GM18517 (cell line): ENCODE results near the gene MLLT10.
A peak's percentile ranks its signal among the peaks of the same experiment; 100 is the strongest.

ENCODE experiments used
- ATAC-seq: cut with Tn5 transposase; IDR thresholded peaks from one replicate; pipeline ENCODE4 v1.9.1; 2021; ENCODE audit warnings: mild to moderate bottlenecking, moderate library complexity; ENCODE audit not compliant: unreplicated experiment

The MLLT10 gene

GRCh38 chr10:21533467-21534279 is at the start of gene MLLT10:
Gene MLLT10, plus strand, starts transcription at chr10:21534232. Its CDS starts 413 bp downstream, at chr10:21534645.
- ATAC-seq: peak; percentile 72

DNA sequence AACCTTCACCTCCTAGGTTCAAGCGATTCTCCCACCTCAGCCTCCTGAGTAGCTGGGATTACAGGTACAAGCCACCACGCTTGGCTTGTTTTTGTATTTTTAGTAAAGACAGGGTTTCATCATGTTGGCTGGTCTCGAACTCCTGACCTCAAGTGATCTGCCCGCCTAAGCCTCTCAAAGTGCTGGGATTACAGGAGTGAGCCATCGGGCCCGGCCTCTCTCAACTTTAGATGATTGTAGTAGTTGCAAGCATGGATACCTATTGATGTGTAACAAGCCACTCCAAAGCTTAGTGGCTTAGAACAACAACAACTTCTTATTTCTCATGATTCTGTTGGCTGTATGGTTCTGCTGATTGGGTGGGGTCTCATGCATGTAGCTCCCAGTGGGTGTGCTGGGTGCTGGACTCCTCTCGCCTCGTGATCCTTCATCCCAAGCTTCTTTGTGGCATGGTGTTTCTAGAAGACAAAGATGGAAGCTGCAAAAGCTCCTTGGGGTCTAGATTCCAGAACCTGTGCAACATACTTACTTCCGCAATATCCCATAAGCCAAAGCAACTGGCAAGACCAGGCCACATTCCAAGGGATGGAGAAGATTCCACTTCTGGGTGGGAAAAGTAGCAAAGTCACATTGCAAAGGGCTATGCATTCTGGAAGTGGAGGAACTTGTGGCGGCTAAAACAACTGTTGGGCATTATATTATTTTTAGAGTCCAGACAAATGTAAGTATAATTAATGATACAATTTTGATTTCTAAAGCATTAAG is 46.4 kb upstream of the MLLT10 start:
- no peak for ATAC-seq

DNA sequence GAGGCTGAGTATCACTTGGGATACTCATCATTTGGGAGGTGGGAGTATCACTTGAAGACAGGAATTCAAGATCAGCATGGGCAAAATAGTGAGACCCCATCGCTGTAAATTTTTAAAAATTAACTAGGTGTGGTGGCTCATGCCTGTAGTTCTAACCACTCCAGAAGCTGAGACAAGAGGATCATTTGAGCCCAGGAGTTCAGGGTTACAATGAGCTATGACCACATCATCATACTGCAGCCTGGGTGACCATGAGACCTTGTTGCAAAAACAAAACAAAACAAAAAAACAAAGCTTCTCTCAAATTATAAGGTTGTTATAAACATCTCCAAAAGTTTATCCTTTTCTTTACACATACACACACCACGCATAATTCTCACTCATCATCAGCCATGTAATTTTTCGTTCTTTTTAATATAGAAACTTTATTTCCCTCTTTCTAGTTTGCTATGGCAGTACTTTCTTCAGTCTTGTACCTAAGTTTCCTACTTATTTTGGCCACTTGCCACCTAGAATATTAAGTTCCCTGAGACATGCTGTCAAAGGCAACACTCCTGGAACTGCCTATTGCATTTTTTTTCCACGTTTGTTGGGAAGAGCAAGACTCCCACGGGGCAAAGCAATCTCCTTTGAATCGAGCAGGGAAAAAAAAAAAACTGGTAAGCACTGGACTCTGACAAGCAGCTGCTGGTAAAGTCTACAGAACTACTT is 45.6 kb upstream of the MLLT10 start:
- no peak for ATAC-seq

GRCh38 chr10:21488957-21489446 is 45.0 kb upstream of the MLLT10 start:
- no peak for ATAC-seq

- no peak for ATAC-seq
Observed at GRCh38 chr10:21490028-21490710, 43.9 kb upstream of the MLLT10 start.

DNA sequence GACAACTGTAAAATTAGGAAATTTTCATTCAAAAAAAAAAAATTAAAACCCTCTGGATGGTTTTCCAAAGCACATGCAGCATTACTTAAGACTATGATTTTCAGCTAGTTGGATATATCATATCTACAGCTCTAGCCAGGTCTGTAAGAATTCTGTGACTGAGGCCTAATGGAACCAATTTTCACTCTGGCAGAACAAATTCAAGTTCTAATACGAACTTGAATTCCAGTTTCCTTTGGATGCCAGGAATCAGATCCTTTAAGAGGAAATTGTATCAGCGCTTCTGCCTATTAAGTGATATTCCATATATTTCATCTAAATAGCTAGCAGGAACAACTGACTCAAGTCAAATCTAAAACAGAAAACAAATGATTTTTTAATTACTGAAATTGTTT is 43.3 kb upstream of the MLLT10 start:
- ATAC-seq: no peak

GRCh38 chr10:21492421-21492820 is 41.6 kb upstream of the MLLT10 start:
- no peak for ATAC-seq

GRCh38 chr10:21493784-21494183 is 40.2 kb upstream of the MLLT10 start:
- no peak for ATAC-seq

GRCh38 chr10:21494191-21495001 is 39.6 kb upstream of the MLLT10 start:
- no peak for ATAC-seq

DNA sequence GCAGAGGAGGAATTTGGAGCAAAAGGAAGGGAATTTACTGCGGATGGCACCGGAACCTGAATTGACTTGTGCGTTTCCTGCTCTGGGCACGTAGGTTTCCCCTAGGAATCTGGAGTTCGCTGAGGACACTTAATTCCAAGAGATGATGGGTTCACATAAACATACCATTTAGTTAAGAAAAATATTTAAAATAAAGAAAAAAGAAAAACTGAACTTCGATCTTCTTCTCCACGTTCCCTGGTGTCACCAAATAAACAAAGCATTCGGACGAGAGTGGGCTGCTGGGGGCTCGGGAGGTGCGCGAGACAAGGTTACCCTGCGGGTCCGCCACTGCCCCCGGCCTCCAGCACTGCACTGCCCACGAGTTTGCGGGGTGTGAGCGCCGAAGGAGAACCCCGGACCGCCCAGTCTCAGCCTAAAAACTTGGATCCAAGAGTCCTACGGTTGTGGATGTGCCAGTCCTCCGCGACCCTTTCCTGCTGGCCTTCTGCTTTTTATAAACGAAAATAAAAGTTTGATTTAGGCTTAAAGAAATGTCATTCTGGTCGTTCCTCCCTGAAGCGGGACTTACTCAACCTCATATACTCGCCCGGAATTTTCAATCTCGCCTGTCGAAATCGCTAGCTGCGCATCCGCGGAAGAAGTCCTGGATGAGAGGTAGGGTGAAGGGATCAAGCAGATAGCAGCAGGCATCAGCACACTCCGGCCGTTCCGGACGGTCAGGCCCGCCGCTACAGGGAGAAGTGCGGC is 38.9 kb upstream of the MLLT10 start:
- peak; percentile 6 for ATAC-seq

DNA sequence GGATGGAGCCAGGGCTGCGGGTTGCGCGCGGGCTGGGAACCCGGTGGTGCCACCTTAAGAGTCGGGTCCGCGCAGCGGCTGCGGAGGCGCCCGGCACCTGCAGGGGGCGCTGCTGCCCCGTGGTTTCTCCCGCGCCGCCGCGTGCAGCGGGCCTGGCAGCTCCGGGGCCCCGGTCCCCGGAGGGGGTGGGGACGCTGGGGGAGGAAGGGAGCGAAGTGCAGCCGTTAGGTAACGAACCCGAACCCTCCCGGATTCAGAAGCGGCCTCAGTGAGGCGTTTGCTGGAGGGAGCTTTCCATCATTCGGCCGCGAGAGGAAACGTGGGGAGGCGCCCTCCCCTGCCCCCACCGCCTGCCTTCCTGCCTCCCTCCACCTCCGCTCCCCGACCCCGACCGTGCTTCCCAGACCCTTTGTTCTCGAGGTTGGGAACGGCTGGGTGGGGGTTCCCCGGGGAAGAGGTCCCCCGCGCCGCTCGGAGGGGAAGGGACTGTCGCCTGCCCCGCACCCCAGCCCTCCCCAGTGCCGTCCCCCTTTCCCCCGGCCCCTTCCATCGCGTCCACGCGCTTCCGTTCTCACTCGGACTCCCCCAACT is 38.2 kb upstream of the MLLT10 start:
- peak; percentile 58 for ATAC-seq

DNA sequence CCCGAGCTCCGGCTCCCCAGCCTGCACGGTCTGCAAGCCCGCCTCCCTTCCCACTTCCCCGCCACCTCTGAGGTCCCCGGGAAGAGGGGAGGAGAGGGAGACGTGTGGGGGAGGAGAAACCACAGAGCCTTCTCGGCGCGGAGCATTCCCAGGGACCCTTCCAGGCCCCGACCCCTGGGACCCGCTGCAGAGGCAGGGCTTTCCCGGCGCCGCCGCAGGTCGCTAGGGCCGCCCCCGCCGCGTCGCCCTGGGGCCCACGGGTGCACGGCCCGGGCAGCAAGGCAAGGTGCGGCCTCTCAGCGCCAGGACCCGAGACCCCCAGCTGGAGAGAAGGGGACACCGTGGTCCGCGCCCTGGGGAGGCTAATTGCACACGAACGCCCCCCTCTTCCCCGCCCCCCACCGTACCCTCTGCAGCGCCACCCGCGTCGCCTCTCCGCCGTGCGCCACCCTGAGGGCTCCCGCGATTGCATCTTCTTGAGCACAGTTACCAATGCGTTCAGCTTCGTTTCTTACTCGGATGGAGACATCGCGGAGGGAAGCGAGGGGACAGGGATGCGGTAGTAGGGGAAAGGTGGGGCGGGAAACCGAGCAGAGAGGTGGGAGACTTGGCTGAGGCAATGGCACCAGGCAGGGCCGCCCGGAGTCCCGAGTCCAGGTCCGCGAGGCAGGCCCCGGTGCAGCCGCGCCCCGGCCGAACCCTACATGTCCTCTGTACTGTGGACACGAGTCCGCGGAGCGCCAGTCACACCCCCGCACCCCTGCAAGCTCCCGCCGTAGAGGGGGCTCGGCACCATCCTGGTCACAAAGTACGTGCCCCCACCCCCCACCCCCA is 37.5 kb upstream of the MLLT10 start:
- ATAC-seq: peak; percentile 51

- ATAC-seq: no peak
Observed at GRCh38 chr10:21497177-21497807, 36.7 kb upstream of the MLLT10 start.

DNA sequence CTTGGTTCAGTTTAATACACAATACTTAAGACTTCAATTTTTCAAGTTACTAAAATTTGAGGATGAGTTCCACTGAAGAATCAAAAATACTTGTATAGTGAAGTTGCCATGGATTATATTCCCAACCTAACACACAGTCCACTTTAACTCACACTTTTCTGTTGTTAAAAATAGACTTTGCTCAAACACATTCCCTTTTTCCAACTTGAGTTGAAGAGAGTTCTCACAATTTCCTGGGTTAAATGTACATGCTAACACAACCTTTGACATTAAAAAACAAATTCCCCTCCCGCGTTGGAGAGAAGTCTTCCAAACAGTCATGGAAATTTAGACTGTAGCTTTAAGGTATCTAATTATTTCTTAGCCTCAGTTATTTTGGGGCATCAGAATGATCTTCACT is 35.7 kb upstream of the MLLT10 start:
- ATAC-seq: no peak

DNA sequence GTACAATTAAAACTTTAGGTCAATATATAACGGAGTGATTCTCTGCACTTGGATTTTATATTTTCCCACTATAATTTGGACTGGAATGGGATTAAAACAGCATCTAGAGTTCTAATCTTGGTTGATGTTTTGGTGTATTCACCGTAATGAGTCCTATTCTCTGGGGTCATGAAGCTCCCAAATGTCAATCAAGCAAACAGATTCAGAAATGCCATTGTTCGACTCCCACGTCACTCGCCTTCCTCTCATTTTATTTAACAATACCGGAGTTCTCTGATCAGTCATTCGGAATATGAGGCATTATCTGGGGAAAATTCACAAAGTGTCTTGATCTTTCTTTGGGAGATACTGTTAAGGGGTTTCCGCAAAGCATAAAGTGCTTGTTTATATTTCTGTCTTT is 35.0 kb upstream of the MLLT10 start:
- no peak for ATAC-seq

DNA sequence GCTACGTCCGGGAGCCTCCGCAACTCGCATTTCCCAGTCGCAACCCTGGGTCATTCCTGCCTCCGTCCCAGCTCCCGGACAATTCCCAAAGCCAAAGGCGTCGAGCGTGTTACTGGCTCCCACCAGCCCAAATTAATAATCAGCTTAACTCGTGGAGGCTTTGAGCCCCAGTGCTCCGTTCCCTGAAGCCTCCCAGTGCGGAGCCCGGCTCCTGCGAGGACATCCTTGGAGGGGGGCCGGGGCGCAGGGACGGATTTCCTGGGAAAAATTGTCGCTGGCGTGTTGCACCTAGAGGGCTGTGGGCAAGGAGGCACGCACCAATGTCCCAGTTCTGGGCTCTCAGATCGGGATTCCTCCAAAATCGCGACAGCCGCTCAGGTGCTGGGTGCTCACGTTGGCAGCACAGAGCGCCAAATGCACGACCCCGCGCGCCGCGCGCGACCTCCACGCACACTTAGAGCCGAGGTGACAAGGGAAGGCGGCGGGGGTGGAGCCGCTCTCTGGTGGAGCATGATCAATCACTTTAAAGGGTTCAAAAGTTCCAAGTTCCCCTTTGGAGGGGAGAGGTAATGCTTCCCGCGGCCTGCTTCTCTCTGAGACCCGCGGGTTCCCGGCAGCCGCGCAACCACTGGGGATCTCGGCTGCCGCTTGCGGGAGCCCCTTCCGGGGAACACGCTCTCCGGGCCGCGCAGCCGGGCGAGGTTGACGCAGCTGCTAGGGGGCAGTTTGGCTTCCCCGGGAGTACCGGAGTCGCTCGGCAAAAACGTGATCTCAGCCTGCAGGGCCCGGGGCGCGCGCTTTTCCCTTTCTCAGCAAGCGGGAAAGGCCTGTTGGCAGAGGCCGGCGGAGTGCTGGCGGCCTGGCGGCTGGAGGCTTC is 34.1 kb upstream of the MLLT10 start:
- ATAC-seq: no peak

DNA sequence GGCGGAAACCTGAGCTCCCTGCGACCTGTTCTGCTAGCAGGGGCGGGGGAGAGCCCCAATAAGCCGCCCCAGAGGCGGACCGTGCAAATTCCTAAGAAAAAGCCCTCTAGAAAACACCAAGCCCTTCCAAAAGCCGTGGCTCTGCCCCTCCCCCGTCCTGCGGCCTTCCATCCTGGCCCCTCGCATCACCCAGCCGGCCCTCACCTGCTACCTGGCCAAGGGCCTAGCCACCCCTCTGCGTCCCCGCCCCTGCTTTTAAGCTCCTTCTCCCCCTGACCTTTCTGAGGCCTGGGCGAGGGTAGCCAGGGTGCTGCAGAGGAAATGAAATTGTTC is 33.5 kb upstream of the MLLT10 start:
- ATAC-seq: no peak
